Stimulated activated CD8-positive, alpha-beta memory T cell treated with anti-CD3 and anti-CD28 coated beads, Interleukin-12 subunit alpha, Interleukin-12 subunit beta, amount 100 ng/mL, for 24 hours (primary cell): ENCODE data around the gene CEP19.

Source experiments
- DNase-seq: peaks from one replicate; pipeline ENCODE4 v3.0.0-alpha.2; 2020; ENCODE audit errors: extremely low read depth

The CEP19 gene

DNA sequence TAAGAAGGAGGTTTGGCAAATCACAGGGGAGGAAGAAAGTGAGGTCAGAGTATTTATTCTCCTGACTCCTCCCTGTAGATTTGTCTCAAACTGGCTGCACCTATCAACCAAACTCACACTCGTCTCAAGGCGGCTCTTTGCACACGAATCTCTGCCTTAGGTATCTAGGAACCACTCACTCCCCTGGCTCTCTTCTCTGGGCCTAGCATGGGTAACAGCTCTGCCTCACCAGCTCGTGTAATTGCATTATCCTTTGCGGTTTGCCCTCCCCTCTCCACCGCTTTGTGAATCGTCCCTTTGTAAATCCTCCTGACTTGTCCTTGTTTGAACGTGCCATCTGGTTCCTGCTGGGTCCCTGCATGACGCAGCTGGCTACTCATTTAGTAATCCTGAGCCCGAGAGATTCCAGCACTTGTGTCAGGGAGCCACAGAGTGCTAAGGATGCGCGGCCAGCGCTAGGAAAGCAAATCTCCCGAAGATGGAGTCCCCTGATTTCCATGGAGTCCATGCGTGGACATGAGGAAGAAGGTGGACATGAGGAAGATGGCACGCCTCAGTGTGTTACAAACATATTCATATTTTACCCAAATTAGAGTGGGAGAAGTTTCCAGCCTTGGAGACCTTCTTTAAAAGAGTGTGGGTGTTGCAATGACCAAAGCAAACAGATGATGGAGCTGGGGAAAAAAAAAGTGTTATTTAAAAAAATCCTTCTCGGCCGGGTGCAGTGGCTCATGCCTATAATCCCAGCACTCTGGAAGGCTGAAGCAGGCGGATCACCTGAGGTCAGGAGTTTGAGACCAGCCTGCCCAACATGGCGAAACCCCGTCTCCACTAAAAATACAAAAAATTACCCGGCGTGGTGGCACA is 45.8 kb downstream of the CEP19 start:
- DNase-seq: no peak

DNA sequence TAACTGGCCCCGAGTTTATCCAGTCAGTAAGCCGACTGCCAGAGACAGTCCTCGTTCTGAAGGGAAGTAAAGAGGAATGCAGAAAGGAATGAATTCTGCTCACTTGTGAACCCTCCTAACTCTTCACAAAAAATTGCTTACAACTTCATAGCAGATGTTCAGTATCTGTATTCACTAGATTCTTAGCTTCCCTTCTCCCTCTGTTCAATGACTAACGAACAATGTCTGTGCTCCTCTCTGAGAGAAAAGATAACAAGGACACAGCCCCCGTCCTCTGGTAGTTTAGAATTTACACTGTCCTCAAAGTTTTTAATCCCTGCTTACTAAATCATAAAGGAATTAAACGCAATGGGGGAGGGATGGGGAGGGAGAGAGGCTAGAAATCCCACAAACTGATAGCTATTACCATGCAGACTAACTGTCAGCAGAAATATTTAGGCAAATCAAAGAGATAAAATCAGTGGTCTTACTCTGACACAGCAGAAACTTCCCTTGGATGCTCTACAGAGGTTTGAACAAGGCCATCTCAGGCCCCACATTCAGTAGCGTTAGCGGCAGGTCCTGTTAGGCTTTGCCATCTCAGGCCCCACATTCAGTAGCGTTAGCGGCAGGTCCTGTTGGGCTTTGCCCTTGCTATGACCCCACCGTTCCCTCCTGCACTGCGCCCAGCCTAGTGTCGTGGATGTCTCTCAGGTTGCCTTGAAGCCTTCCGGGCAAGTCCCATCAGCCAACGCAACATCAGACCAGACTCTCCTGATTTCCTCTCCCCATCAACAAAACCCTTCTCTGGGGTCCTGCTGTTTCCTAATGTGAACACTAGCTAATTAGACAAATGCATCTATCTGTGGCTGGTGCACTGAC is 49.1 kb downstream of the CEP19 start:
- DNase-seq: no peak

DNA sequence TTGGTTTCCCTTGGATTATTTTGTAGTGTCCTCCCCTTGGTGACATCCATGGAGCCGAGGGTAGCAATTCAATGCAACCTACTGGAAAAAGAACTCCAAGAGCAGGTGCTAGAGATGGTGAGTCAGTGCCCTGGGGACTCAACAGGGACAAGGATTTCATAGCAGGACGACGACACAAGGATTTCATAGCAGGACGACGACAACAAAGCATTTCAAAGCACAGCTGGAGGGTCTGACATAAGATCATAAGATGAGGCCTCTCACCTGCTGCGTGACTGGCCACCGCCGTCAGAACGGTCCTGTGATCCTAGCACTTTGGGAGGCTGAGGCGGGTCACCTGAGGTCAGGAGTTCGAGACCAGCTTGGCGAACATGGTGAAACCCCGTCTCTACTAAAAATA is 50.0 kb downstream of the CEP19 start:
- no peak for DNase-seq

DNA sequence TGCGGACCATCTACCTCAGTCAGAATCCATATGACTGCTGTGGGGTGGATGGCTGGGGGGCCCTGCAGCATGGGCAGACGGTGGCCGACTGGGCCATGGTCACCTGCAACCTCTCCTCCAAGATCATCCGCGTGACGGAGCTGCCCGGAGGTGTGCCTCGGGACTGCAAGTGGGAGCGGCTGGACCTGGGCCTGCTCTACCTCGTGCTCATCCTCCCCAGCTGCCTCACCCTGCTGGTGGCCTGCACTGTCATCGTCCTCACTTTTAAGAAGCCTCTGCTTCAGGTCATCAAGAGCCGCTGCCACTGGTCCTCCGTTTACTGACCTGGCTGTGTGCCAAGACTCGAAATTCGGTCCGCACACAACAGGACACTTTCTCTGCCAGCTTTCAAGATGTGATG is 50.6 kb downstream of the CEP19 start:
- DNase-seq: no peak

DNA sequence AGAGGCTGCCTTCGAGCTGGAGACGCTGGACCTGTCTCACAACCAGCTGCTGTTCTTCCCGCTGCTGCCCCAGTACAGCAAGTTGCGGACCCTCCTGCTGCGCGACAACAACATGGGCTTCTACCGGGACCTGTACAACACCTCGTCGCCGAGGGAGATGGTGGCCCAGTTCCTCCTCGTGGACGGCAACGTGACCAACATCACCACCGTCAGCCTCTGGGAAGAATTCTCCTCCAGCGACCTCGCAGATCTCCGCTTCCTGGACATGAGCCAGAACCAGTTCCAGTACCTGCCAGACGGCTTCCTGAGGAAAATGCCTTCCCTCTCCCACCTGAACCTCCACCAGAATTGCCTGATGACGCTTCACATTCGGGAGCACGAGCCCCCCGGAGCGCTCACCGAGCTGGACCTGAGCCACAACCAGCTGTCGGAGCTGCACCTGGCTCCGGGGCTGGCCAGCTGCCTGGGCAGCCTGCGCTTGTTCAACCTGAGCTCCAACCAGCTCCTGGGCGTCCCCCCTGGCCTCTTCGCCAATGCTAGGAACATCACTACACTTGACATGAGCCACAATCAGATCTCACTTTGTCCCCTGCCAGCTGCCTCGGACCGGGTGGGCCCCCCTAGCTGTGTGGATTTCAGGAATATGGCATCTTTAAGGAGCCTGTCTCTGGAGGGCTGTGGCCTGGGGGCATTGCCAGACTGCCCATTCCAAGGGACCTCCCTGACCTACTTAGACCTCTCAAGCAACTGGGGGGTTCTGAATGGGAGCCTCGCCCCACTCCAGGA is 51.5 kb downstream of the CEP19 start:
- DNase-seq: no peak

DNA sequence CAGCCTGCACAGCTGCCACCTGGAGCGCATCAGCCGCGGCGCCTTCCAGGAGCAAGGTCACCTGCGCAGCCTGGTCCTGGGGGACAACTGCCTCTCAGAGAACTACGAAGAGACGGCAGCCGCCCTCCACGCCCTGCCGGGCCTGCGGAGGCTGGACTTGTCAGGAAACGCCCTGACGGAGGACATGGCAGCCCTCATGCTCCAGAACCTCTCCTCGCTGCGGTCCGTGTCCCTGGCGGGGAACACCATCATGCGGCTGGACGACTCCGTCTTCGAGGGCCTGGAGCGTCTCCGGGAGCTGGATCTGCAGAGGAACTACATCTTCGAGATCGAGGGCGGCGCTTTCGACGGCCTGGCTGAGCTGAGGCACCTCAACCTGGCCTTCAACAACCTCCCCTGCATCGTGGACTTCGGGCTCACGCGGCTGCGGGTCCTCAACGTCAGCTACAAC is 52.1 kb downstream of the CEP19 start:
- DNase-seq: no peak
